HFFc6 (cell line): ENCODE measurements around the gene MYO1D. TPM values are rescaled to one million over a fixed set of nuclear protein-coding genes. Genes with fewer than 3 reads are reported as not detected.

Experiments
- DNase-seq: peaks from one replicate; pipeline ENCODE4 v3.0.0-alpha.2; 2018
- H3K27ac Mint-ChIP-seq: 2 replicates; pipeline ENCODE4 v1.8.0; 2020; ENCODE audit warnings: mild to moderate bottlenecking, mixed read lengths
- H3K27me3 Mint-ChIP-seq: 2 replicates; pipeline ENCODE4 v1.8.0; 2021; ENCODE audit warnings: mild to moderate bottlenecking, moderate library complexity, mixed read lengths; ENCODE audit not compliant: insufficient read depth
- H3K36me3 Mint-ChIP-seq: 2 replicates; pipeline ENCODE4 v1.8.0; 2021; ENCODE audit warnings: low read depth, mixed read lengths
- H3K4me1 Mint-ChIP-seq: 2 replicates; pipeline ENCODE4 v1.8.0; 2020; ENCODE audit warnings: low read depth, mixed read lengths
- H3K4me3 Mint-ChIP-seq: 2 replicates; pipeline ENCODE4 v1.8.0; 2020; ENCODE audit warnings: mild to moderate bottlenecking, moderate library complexity, mixed read lengths
- H3K9me3 Mint-ChIP-seq: 2 replicates; pipeline ENCODE4 v1.8.0; 2020; ENCODE audit warnings: mild to moderate bottlenecking, mixed read lengths
- CTCF ChIP-seq: fragments of 200-600 bp; sonication (generic); IDR thresholded peaks from 2 replicates; pipeline ENCODE4 v1.5.0; 2021; ENCODE audit warnings: antibody characterized with exemption, mild to moderate bottlenecking
- total RNA-seq, 6 experiments: library from RNA; stranded (reverse); fragmentation: NEBNext Ultra II Directional; extraction: Animal tissue kit (Norgen Biotek cat#: 25700); gene quantifications; 2 replicates in 1 of 6; 3 replicates in 5 of 6; pipeline ENCODE4 v1.2.3, GENCODE V29; 2021

MYO1D gene
- total RNA-seq, 6 experiments from 2014 or later = 3.8 to 28.8 (median 4.8) TPM

GRCh38 chr17:32494621-32495358 is 382.1 kb downstream of the MYO1D start:
- H3K27ac Mint-ChIP-seq = no peak overlapping the region
- H3K4me3 Mint-ChIP-seq = no peak overlapping the region
- no peak for TF ChIP-seq CTCF
- H3K4me1 Mint-ChIP-seq = peaks cover 37% of the 10 kb centered on the region
- no peak for DNase-seq
- no peaks in the 10 kb centered on the region for H3K36me3 Mint-ChIP-seq
- H3K27me3 Mint-ChIP-seq = 0 out of 2 replicates have a peak, but pooled peaks cover 2% of the 10 kb centered on the region
- no peaks in the 10 kb centered on the region for H3K9me3 Mint-ChIP-seq

DNA sequence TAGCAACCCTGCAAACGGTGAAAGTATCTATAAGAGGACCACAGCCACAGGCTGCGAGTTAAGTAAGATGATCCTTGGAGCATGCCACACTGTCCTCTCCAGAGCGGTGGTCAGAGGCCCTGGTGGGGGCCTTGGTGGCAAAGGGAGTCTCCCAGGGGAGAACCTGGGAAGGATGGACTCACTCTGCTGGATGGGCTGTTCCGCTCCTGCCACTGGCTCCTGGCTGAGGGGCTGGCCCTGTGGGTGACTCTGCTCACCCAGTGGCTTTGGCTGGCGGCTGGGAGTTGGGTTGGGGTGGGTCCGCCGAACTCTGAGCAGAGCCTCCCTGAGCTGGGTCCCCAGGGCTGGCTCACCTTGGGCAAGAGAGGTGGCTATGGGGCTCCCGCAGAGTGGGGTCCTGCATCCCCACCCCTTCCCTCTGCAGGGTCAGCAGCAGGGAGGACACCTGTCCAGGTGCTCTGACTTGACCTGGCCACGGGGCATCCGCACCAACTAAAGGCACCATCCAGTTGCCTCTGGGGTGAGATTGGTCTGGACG is 382.9 kb downstream of the MYO1D start:
- DNase-seq = no peak
- H3K27ac Mint-ChIP-seq = no peak overlapping the region
- H3K27me3 Mint-ChIP-seq = 0 out of 2 replicates have a peak, but pooled peaks cover 2% of the 10 kb centered on the region
- no peak for TF ChIP-seq CTCF
- no peak overlapping the region for H3K4me3 Mint-ChIP-seq
- peaks cover 37% of the 10 kb centered on the region for H3K4me1 Mint-ChIP-seq
- H3K9me3 Mint-ChIP-seq = no peaks in the 10 kb centered on the region
- no peaks in the 10 kb centered on the region for H3K36me3 Mint-ChIP-seq

- DNase-seq = no peak
- no peak overlapping the region for H3K27ac Mint-ChIP-seq
- H3K4me1 Mint-ChIP-seq = peaks cover 37% of the 10 kb centered on the region
- no peaks in the 10 kb centered on the region for H3K27me3 Mint-ChIP-seq
- no peak for TF ChIP-seq CTCF
- no peak overlapping the region for H3K4me3 Mint-ChIP-seq
- no peaks in the 10 kb centered on the region for H3K9me3 Mint-ChIP-seq
- no peaks in the 10 kb centered on the region for H3K36me3 Mint-ChIP-seq
Measured at GRCh38 chr17:32493571-32493970, 383.4 kb downstream of the MYO1D start.

GRCh38 chr17:32492648-32493289 is 384.2 kb downstream of the MYO1D start:
- TF ChIP-seq CTCF = no peak
- Mint-ChIP-seq H3K9me3 (no peaks in the 10 kb centered on the region), H3K4me1 (peaks cover 40% of the 10 kb centered on the region), H3K4me3 (no peak overlapping the region), H3K27me3 (no peaks in the 10 kb centered on the region), H3K36me3 (peaks cover under 1% of the 10 kb centered on the region; the same call in 1 of the 2 replicates), H3K27ac (no peak overlapping the region)
- no peak for DNase-seq

DNA sequence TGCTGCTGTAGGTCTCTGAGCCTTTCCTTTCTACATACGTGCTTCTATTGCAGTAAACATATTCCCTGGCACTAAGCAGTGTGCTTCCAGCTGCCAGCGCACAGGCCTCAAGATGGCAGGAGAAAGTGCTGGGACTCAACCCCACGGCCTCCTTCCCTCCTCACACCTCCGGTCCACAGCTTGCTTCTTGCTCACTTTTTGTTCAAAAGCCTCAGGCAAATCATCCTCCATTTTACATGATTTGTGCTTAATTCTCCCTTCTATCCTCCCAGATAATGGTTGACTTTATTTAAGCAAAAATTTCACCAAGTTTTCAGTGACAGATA is 384.7 kb downstream of the MYO1D start:
- Mint-ChIP-seq H3K27ac (no peak overlapping the region; the same call in 1 of the 2 replicates), H3K27me3 (no peaks in the 10 kb centered on the region), H3K4me3 (no peak overlapping the region), H3K36me3 (peaks cover 4% of the 10 kb centered on the region; the same call in 1 of the 2 replicates), H3K4me1 (peaks cover 38% of the 10 kb centered on the region), H3K9me3 (no peaks in the 10 kb centered on the region)
- no peak for TF ChIP-seq CTCF
- no peak for DNase-seq
